GM12872 (cell line): ENCODE results near the gene PDHB.

Experiments used
- TF ChIP-seq, protein P1 (sequence below): IDR thresholded peaks from 3 replicates; pipeline ENCODE4 v1.5.1; 2011; ENCODE audit warnings: low read depth, mild to moderate bottlenecking, low read length, moderate library complexity; ENCODE audit not compliant: insufficient read depth

Gene PDHB

DNA sequence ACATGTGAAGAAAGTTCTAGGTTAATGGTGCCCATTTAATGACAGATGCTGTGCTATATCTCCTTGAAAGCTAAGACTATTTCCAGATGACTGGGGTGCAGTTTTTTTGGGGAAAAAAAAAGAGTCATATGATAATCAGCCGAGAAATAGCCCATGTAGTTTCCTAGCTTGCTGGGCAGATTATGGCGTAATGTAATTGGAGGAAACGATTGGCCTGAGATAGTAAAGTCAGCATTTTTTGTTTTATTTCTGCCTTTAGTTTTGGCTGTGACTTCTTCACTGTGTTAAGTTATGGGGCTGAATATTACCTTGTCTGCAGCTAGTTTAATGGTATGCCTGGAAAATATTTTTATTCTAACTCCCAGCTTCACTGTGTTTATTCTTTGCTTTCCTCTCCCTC is 24.0 kb downstream of the PDHB start:
- TF ChIP-seq, protein P1, sequence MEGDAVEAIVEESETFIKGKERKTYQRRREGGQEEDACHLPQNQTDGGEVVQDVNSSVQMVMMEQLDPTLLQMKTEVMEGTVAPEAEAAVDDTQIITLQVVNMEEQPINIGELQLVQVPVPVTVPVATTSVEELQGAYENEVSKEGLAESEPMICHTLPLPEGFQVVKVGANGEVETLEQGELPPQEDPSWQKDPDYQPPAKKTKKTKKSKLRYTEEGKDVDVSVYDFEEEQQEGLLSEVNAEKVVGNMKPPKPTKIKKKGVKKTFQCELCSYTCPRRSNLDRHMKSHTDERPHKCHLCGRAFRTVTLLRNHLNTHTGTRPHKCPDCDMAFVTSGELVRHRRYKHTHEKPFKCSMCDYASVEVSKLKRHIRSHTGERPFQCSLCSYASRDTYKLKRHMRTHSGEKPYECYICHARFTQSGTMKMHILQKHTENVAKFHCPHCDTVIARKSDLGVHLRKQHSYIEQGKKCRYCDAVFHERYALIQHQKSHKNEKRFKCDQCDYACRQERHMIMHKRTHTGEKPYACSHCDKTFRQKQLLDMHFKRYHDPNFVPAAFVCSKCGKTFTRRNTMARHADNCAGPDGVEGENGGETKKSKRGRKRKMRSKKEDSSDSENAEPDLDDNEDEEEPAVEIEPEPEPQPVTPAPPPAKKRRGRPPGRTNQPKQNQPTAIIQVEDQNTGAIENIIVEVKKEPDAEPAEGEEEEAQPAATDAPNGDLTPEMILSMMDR = no peak

DNA sequence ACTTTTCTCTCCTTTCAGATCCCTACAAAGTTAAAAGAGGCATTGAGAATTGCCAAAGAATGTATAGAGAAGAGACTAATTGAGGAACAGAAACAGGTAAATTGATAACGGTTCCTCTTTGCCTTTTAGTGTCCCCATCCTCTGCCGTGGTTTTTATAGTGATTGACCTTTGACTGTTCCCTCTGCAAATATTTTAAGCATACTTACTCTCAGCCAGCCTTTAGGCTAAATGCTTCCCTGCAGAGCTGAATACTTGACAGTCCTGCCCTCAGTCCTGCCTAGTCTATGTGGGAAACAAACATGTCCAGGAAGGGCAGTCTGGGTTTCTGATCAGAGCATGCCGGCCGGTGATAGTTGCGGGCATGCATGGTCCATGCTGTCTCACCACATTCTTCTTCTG is 24.7 kb downstream of the PDHB start:
- TF ChIP-seq, protein P1 = no peak

DNA sequence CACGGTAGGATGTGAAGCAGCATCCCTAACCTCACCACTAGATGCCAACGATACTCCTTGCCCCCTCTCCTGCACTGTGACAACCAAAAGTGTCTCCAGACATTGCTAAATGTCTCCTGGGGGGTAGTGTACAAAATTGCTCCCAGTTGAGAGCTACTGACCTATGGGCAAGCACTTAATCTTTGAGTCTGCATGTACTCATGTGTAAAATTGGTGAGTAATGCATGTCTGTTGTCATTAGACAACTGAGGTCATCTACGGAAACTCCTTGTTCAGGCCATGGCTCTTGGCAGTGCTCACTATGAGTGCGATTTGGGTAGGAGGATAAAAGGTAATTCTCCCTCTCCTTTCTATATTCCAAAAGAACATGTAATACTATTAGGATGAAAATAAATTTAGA is 29.2 kb downstream of the PDHB start:
- TF ChIP-seq, protein P1 = no peak

DNA sequence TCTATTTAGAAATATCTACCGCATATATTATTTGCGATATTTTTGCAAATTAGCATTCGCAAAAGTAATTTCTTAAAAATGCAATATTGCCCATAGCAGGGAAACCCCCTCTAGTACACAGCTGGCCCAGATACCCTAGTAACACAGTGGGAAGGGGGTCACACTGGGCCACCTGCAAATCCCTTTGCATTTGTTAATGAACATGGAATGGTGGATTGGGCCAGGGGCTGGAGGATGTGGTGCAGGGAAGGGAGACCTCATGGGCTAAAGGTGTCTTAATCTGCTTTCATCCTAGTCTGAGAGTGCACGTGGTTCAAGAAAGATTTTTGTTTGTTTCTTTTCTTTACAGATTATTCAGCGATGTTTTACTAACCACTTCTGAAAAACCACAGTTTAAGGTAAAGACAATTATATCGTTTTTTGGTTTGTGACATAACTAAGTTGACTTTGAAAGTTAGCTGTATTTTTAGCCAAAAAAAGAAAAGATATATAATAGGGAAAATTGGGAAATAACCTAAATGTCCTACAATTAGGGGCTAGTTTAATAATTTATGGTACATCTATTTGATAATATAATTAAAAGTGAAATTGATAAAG is 30.0 kb downstream of the PDHB start:
- TF ChIP-seq, protein P1 = no peak

DNA sequence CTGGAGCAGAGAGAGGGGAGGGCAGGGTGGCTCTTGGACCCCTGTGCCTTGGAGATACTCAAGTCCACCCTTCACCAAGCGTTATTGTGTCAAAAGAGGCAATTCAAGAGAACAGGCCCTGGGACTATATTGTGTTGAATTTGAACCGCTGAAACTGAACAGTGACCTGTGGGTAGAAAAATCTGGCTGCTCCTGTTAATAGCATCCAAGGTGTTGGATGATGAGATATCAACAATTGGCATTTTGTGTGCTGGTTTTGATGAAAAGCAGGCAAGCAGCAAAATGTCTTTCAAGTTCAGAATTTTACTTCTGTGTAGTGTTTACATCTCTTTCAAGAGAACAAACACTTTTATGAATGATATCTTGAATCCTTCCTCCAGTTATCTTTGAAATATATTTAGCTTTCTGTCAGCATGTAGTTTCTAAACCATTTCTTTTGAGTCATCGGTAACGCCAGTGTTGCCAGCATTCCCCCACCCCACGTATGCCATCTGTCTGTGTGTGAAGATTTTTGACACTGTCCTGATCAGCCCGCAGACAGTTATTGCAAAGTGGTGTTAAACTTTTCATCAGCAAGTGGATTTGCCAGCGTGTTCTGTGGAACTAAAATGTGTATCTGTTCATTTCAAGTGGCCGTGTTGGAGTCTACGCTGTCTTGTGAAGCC is 34.8 kb downstream of the PDHB start:
- TF ChIP-seq, protein P1 = no peak

DNA sequence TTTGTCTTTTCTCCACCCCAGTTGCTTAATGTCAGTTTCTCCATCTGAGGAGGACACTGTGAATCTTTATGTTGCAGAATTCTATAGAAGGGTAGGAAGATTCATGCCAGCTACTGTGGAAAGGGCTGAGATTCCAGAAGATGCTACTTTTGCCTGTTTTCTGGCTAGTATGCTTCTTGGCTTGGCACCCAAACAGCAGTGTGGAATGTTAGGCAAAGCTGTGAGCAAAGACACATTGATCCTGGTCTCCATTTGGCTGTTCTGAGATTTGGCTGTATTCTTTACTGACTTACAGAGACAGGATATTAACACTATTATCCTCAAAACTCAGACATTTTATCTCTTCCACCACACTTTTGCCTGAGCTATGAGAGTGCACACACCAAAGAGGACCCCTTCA is 39.3 kb downstream of the PDHB start:
- TF ChIP-seq, protein P1 = no peak

DNA sequence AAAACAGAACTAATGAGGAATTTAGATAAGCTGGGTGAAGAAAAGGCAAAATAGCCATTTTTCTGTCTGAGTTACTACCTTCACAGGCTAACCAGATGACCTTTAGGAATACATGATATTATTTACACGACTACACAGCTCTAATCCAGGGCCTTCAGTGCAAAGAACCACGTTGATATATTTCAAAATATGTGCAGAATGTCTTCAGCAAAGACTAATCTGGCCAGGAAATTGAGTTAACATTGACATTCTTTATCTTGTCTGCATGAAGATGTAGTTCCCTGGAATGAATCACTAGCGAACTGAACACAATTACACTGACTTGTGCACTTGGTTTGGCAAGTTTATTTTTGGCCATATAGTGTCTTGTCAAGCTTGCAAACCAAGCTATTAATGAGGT is 41.5 kb downstream of the PDHB start:
- TF ChIP-seq, protein P1 = no peak
